Activated CD4-positive, alpha-beta T cell treated with anti-CD3 and anti-CD28 coated beads for 24 hours (primary cell): Measurements from ENCODE around the gene SI.
"Not testable (repeated sequence)": the region's sequence is repeated elsewhere in the genome, so short reads cannot be mapped to it uniquely, and the experiment has no call there.

Experiments
- DNase-seq, 2 donors: peaks; one replicate each; pipeline ENCODE4 v3.0.0-alpha.2; 2020; ENCODE audit warnings: low read depth in 2 of 2

Gene SI

DNA sequence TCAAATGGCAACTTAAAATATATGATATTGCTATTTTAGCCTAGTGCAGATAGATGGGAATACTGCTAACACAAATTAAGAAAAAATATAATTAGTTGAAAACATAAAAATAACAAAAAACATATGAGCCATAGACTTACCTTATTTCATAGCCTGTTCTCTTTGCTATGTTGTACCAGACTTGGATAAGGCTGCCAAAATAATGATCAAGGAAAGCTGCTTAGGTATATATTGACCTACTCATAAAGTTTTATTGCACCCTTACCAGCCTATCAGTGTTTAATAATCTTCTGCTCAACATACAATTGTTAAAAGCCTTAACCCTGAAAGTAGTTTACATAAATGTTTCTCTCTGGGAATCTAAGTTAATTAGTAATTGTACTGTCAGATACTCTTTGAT lies at the start of gene SI:
SI (minus strand) TSS at position 204 of the 400 bp plus-strand sequence. CDS start 2,484 bp downstream, outside the sequence.
- DNase-seq: no peak

GRCh38 chr3:165125836-165126235 lies 47.5 kb upstream of the SI start:
- DNase-seq: no peak

DNA sequence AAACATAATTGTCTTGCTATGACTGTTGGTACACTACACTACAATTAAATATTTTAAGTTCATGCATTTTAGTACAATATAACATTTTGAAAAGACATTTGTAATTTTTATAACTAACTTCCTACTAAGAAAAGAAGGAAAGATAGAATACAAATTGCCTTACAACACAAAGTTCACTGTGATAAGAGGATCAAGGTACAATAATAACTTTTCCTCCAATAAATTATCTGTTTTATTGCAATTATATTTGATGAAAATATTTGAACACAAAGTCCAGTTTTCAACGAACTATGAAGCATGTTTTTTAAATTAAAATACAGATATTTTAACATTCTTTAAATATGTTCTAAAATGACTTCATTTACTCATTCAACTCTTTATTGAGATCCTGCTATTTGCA lies 33.1 kb upstream of the SI start:
- no peak for DNase-seq

DNA sequence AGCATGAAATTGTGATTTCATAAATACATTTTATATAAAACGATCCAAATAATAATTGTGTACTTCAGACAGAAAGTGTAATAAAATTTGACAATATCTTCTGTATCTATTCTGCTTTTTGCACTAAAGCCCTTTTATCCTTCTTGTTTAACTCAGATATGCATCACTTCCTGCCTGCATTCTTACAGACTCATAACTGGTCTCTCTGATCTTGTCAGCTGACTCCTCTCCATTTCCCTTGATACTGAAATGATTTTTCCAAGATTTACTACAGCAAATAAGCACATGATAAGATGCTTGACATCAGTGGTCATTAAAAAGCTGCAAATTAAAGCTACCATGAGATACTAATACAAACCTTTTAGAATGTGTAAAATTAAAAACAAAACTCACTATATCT lies 25.3 kb upstream of the SI start:
- DNase-seq: no peak

DNA sequence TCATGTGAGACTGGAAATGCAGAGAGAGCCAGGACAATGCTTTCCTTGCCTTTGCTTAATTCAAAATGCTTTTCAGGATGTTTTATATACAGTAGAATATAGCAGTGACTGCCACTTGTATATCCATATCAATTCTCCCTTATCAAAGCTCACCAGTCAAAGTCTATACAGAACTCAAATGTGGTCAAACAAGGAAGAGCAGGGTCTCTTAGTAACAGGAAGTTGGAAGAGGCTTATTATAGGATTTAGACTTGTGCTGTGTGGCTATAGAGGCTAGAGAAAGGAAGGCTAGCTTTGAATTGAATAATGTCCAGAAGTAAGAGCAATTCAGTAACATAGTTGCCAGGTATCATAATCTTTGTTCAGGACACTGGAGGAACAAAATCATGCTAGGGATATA lies 4.4 kb upstream of the SI start:
- no peak for DNase-seq

GRCh38 chr3:165081183-165081582 lies 2.9 kb upstream of the SI start:
- no peak for DNase-seq

DNA sequence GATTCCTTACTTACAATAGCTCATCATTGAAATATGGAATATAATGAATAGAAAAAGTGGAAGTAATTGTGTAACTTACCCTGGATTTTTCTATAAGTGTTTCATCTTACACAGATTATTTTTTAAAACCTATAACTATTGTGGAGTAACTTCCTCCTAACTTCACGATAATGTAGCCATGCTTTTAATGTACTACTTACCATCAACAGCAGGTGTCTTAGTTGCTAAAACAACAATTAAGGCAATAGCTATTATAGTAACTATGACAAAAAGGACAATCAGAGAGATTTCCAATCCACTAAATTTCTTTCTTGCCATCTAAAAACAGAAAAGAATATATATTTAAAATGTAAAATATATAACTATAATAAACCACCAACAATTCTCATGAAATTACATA lies 2.6 kb downstream of the SI start:
- no peak for DNase-seq

DNA sequence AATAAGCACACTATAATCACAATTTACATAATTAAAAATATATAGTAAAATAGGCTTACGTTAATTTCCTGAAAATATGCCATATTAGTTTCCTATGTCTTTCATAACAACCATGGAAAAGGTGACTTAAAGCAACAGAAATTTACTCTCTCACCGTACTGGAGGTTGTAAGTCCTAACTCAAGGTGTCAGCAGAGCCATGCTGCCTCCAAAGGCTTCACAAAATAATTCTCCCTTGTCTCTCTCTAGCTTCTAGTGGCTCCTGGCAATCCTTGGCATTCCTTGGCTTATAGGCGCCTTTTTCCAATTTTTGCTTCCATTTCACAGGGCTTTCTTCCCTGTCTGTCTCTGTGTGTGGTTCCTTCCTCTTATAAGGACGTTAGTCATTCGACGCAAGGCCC lies 7.6 kb downstream of the SI start:
- DNase-seq: no peak

- DNase-seq: no peak
Observed at GRCh38 chr3:165056510-165056909, 21.8 kb downstream of the SI start.

DNA sequence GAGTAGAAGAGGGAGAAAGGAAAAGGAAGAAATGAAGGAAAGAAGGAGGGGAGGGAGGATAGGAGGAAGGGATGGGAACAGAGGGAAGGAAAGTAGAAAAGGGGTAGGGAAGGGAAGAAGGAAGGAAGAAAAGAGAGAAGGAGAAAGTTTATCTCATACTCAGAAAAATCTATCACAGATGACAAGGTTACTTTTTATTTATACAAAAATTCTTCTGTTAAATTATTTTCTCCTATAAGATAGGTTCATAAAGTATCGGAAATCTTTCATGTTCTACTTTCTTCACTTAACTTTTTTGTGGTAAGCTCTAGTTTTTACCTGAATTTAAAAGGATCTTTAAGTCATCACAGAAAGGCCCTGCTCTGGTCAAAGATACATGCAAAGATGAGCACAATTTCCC lies 38.1 kb downstream of the SI start:
- no peak for DNase-seq

DNA sequence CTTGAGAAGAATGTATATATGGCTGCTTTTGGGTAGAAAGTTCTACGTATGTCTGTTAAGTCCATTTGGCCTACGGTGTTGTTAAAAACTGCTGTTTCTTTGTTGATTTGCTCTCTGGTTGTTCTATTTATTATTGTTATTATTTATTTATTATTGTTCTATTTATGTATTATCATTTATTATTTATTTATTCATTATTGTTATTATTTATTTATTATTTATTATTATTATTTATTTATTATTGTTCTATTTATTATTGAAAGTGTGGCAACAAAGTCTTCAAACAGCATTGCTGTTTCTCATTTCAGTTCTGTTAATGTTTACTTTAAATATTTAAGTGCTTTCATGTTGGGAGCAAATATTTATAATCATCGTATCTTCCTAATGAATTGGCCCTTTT lies 66.7 kb downstream of the SI start:
- DNase-seq: no peak

DNA sequence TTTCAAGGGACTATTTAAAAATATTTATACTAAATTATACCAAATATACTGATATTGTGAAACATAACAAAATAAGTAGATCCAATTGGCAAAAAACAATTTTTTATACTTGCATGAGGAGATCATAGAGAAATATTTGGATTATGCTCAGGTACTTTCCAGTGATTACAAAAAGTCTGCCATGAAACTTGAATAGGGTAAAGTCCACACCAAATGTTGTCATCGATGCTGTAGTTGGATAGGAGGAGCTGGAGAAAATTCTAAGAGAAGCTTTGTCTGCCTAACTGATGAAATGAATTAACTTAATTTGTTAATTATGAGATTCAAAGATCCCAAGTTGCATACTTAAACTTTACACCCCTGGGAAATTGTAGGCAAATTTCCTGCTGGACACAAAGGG lies 93.3 kb downstream of the SI start:
- no peak for DNase-seq

DNA sequence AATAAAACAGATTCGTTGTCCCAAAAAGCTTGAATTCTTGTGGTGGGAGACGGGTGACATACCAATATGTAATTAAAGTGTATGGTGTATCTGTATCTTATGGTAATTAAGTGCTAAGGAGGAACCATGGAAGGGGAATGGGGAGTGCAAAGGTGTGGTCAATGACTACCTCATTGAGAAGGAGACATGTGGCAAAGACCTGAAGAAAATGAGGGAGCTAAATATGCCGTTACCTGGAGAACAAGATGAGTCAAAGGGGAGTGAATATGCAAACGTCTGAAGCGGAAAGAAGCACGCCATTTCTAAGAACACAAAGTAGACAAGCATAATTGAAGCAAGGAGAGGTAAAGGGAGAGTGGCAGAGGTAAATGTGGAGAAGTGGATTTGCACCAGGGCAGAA lies 115.7 kb downstream of the SI start:
- no peak for DNase-seq

DNA sequence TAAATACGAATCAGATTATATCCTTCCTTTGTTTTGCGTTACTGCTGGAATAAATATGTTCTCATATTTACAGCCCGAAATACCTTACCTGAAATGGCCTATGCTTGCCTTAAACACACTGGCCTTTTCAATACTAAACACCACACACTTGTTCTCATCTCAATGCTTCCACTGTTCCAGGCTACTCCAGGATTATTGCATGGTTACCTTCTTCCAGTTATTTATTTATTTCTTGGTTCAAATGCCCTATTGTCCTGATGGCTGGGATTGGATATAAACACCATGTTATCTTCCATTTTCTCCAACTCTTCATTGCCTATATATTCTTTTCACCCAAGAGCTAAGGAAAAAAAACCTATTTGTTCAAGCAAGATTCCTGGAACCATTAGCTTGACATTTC lies 125.3 kb downstream of the SI start:
- no peak for DNase-seq

- not testable (repeated sequence) for DNase-seq
Observed at GRCh38 chr3:164951403-164951802, 126.9 kb downstream of the SI start.

- DNase-seq: no peak
Observed at GRCh38 chr3:164940745-164941144, 137.6 kb downstream of the SI start.

DNA sequence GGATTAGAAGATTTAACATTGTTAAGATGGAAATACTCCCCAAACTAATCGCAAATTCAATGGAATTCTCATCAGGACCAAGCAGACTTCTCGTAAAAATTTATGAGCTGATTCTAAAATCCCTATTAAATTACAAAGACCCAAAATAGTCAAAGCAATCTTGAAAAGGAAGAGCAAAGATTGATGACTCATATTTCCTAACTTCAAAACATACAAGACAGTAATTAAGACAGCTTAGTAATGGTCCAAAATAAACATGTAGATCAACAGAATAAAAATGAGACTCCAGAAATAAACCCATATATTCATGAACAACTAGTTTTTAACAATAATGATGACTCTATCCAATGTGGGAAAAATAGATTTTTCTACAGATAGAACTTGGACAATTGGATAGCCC lies 148.7 kb downstream of the SI start:
- DNase-seq: no peak
